ENCODE data around the gene RBMS2.
A peak's percentile ranks its signal among the peaks of the same experiment; 100 is the strongest.
"Not testable (repeated sequence)": the region's sequence is repeated elsewhere in the genome, so short reads cannot be mapped to it uniquely, and the experiment has no call there.

RBMS2 gene

DNA sequence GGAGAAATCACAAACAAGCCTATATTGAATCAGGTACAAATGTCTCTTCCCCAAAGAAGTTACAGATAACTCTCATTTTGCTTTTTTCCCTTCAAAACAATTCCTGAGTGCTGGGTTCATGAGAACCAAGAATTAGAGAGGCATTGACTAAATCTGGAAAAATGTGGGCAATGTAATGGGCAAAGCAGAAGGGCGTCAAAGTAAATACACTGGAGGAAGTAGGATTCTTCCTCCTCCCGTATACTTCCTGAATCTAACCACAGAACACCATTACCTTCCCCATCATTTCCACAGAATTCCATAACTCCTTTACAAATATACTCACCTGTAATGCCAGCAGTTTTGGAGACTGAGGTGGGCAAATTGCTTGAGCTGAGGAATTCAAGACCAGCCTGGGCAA, 3.0 kb upstream of the RBMS2 start:
- DNase-seq (ENCODE audit: low read depth): no peak

DNA sequence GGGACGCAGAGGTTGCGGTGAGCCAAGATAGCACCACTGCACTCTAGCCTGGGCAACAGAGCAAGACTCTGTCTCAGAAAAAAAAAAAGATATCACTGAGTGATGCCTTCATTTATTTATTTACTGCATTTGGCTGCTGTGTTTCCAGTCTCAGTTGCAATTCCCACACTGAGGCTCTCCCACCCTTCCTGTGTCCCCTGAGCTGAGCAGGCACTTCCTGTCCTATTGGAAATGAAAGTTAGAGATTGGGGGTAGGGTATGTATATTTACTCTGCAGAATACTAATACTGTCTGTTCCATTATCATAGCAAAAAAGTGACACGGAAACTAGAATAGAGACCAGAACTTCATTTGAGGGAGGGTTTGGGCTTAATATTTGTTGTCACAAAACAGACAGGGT, 1.6 kb upstream of the RBMS2 start:
- DNase-seq (ENCODE audit: low read depth): no peak

DNA sequence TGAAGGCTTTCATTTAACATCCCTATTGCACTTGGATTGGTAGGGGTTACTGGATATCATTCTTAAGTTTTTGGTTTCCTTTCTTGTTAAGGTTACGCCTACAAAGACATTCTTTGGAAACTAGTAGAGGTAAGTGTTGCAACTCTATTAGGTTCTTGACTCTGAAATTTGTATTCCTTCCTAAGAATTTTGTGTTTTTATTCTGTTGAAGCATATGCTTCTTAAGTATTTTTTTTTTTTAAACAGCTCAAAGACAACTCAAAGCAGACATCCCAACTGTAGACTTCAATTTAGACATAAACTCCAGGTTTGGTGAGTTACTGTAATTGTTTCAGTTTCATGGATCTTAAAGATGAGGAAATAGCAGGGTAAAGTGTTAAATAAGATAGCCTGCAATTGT, 1.1 kb upstream of the RBMS2 start:
- DNase-seq (ENCODE audit: low read depth): no peak

DNA sequence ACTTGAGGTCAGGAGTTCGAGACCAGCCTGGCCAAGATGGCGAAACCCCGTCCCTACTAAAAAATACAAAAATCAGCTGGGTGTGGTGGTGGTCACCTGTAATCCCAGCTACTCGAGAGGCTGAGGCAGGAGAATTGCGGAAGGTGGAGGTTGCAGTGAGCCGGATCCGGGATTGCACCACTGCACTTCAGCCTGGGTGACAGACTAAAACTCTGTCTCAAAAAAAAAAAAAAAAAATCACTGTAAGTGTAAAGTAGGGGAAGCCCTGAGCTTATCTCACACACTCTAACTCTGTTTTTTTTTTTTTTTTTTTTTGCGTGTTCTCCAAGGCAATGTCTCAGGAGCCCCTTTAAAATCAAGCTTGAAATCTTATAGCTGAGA, 421 bp upstream of the RBMS2 start:
- no peak for DNase-seq (ENCODE audit: low read depth)

DNA sequence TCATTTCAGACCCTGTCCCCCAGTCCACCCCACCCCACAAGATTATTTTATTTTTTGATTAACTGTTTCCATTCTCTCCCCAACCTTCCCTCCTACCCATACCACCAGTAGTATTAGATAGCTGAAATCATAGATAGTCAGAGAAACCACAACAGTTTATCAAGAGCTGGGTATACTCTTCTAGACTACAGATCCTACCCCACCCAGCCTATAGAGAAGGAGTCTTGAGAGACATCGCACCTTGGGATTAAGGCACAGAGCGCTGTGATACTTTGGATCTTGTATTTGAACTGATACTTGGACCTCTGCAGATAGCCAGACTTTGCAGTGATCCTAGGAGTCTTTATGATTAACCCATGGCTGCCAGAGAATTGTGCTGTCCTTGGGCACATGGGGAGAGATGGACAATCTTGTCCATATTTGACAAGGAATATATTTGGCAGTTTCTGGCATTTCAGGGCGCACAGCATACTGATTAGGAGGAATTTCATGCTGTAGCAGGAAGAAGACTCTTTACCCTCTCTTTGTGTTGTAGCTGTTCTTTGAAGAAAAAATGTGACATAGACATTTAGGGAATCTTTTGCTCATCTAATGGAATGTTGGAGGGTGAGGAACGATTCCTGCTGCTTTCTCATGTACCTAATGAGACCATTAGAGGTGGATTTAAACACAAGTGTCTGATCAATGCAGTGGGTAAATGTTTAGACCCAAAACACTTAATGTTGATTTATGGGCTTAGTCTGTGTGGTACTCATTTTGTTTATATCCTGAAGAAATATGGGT, 982 bp downstream of the RBMS2 start:
- DNase-seq (ENCODE audit: low read depth): no peak

DNA sequence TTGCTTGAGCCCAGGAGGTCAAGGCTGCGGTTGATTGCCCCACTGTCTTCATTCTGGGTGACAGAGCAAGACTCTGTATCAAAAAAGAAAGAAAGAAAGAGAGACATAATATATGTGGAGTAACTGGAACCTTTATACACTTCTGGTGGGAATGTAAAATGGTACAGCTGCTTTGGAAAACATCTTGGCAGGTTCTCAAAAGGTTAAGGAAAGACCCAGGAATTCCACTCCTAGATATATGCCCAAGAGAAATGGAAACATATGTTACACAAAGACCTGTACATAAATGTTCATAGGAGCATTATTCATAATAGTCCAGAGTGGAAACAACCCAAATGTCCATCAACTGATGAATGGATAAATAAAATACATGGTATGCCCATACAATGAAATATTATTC, 7.2 kb downstream of the RBMS2 start:
- no peak for DNase-seq (ENCODE audit: low read depth)

DNA sequence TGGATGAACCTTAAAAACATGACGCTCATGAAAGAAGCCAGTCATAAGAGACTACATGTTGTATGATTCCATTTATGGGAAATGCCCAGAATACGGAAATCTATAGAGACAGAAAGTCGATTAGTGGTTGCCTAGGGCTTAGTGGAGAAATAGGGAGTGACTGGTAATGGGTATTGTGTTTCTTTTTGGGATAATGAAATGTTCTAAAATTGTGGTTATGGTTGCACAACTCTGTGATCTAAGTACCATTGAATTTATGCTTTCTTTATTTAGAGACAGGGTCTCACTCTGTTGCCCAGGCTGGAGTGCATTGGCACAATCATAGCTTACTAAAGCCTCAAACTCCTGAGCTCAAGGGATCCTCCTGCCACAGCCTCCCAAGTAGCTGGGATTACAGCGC, 8.0 kb downstream of the RBMS2 start:
- DNase-seq (ENCODE audit: low read depth): no peak

DNA sequence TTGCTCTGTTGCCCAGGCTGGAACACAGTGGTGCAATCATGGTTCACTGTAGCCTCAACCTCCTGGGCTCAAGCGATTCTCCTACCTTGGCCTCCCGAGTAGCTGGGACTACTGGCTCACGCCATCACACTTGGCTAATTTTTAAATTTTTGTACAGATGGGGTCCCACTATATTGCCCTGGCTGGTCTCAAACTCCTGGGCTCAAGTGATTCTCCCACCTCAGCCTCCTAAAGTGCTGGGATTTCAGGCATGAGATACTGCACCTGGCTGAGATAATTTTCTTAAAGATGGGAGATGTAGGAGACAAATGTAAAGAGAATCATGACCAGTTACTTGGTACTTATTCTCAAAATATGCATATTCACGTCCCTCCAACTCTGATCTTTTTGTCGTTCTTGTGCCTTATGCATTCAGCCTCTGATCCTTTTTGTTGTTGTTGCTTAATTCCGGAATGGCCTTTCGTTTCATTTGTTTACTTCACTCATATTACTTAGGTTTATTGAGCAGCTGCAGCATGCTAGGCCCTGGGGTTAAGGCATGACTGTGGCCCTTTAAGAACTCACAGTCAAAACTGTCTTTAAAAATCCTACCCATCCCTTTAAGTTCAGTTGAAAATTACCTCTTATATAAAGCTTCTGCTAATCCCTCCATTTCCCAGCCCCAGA, 8.9 kb downstream of the RBMS2 start:
- no peak for DNase-seq (ENCODE audit: low read depth)

DNA sequence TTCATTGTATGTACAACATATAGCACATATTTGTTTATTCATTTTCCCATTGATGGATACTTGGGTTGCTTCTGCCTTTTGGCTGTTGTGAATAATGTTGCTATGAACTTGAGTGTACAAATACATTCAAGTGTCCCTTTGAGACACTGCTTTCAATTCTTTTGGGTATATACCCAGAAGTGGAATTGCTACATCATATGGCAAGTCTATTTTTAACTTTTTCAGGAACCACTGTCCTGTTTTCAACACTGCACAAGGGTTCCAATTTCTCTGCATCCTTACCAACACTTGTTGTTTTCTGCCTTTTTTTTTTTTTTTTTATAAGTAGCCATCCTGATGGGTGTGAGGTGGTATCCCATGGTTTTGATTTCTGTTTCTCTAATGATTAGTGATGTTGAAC, 15.9 kb downstream of the RBMS2 start:
- DNase-seq (ENCODE audit: low read depth): no peak

DNA sequence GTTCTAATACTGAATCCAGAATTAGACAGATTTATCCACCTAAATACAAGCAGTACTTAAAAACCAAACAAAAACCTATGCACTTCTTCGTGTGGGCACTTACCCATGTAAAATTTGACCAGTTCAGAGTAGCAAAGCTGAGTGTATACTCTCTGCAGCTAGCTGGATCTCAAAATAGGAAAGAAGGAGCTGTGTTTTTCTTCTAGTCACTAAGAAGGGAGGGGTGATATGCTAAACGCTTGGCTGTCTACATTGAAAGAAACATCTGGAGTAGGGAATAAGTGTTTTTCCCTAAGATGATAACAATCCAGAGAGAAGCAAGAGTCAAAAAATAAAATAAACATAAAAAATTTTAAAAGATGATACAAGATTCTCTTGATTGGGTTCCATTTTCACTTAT, 20.0 kb downstream of the RBMS2 start:
- DNase-seq (ENCODE audit: low read depth): no peak

DNA sequence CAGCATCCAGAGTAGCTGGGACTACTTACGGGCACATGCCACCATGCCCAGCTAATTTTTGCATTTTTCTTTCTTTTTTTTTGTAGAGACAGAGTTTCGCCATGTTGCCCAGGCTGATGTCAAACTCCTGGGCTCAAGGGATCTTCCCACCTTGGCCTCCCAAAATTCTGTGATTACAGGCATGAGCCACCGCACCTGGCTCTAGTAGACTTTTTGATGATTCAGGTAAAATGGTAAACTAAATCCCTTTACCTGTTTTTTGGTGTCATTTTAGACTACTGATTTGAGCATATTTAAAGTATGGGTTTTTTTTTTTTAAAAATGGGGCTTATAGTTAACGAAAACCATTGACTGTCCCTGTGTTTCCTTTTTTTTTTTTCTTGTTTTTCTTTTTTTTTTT, 20.5 kb downstream of the RBMS2 start:
- no peak for DNase-seq (ENCODE audit: low read depth)

DNA sequence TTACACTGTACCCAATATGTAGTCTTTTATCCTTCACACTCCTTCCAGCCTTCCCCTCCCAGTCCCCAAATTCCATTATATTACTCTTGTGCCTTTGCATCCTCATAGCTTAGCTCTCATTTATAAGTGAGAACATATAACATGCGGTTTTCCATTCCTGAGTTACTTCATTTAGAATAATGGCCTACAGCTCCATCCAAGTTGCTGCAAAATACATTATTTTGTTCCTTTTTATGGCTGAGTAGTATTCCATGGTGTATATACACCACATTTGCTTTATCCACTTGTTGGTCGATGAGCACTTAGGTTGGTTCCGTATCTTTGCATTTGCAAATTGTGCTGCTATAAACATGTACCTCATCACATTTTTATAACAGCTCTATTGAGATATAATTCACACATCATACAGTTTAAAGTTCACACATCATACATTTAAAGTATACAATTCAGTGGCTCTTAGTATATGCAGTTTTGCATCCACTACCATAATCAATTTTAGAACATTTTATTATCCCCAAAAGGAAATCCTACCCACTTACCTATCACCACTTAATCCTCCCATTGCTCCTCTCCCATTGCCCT, 23.5 kb downstream of the RBMS2 start:
- DNase-seq (ENCODE audit: low read depth): no peak

DNA sequence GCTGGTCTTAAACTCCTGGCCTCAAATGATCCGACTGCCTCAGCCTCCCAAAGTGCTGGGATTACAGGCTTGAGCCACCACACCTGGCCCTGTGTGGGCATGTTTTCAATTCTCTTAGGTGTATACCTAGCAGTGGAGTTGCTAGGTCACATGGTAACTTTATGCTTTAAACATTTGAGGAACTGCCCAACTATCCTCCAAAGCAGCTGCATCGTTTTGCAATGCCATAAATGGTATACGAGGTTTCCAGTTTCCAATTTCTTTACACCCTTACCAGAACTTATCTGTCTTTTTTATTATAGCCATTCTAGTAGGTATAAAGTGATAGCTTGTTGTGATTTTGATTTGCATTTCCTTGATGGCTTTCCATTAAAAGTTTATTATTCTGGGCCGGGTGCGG, 25.1 kb downstream of the RBMS2 start:
- DNase-seq (ENCODE audit: low read depth): no peak

DNA sequence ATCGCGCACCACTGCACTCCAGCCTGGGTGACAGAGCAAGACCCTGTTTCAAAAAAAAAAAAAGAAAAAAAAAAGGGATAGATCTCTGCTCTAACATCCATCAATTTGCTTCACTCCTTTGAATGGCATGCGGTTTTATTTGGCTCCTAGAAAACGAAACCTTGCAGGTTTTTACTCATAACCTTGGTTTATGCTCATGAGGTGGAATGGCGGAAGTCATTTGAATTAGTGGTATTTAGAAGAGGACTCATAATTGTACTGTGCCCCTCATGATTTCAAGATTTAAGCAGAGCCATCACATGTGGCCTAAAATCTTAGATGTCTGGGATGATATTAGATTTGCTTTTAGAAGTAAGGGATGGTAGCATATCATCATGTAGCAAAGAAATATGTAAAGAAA, 29.4 kb downstream of the RBMS2 start:
- no peak for DNase-seq (ENCODE audit: low read depth)

DNA sequence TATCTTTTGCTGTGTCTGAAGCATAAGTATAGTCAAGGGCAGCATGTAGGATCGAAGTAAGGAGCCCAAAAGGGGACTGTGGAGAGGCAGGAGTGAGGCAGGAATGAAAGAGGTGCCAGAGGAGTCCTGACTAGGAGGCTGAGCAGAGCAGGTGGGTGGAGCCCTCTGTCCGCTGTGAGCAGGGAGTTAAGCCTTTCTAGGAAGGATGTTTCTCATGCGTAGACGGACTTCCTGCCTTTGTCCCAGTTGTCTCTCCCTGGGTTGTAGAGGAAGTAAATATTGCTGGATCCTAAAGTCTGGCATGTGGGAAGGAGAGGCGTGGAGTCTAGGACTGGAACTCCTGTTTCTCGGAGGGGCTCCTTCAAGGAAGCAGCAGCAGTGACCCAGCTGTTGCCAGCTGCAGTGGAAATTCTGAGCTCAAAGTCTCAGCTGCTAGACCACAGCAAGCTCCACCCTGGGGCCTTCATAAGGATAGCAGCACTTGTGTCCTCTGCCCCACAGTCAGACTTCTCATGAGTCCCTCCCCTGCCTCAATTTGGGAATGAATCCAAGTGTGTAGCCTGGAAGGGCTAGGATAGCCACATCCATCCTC, 44.0 kb downstream of the RBMS2 start:
- peak; percentile 8 for DNase-seq (ENCODE audit: low read depth)

DNA sequence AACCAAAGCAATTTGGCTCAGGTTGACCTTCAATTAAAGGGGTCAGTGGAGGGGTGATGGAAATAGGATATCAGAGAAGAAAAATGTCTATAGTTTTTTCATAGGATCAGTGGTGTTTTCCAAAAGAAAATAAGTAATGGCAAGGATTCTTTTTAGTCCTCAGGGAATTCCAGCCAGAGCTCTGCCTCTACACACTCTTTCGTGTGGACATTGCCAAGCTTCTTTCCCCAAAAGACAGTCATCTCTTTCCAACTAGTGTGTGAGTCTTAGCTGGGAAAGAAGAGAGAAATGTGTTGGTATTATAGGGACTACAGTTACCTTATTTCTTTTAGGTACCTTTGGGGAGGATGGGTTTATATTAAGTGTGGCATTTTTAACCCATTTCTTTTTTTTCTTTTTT, 46.5 kb downstream of the RBMS2 start:
- DNase-seq (ENCODE audit: low read depth): no peak

DNA sequence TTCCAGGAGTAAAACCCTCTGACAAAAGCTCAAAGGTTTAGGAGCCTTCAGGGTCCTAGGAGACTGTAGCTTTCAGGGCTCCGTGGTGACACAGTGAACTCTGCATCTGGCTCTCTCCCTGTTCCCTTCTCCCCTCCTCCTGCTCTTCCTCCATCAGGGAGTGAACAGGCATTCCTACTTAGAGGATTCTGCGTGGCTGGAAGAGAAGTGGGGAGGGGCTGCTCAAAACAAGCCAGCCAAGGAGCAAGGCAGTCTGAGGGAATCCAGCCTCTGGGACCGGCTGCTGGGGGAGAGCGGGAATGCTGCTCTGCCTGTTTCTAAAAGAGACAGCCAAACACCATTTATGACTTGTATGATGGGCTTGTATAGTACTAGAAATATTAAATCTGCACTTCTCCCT, 49.5 kb downstream of the RBMS2 start:
- no peak for DNase-seq (ENCODE audit: low read depth)

DNA sequence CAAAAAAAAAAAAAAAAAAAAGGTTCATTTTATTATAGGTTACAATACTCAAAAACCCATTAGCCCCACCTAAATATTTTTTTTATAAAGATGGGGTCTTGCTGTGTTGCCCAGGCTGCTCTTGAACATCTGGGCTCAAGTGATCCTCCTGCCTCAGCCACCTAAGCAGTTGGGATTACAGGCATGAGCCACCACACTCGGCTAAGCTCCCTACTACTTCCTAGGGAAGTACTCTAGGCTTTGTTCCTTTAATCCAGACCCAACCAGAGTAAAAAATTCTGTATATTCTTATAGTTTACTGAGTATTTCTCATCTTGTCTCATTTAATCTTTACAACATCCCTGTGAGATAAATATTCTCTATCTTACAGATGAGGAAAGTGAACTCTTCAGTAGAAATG, 50.7 kb downstream of the RBMS2 start:
- no peak for DNase-seq (ENCODE audit: low read depth)

DNA sequence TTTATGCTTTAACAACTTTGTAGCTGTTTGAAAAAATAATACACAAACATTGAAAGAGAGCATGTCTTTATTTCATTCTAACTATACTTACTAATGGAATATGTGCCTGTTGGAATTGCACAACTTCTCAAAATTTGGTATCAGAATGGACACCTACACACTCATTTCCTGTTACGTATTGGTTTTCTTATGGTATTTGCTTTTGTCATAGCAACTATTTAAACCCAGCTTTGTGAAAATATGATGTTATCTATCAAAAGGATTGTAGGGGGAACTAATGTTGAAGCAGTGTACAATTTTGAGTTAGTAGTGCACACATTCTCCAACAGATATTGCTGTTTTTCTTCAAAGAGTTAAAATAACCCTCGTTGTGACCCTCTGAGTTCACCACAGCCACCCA, 52.6 kb downstream of the RBMS2 start:
- no peak for DNase-seq (ENCODE audit: low read depth)

DNA sequence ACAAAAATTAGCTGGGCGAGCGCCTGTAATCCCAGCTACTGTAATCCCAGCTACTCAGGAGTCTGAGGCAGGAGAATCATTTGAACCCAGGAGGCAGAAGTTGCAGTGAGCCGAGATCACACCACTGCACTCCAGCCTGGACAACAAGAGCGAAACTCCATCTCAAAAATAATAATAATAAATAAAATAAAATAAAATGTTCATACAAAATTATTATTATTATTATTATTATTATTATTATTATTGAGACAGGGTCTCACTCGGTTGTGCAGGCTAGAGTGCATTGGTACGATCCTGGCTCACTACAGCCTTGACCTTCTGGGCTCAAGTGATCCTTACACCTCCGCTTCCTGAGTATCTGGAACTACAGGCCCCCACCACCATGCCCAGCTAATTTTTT, 55.6 kb downstream of the RBMS2 start:
- not testable (repeated sequence) for DNase-seq (ENCODE audit: low read depth)

DNA sequence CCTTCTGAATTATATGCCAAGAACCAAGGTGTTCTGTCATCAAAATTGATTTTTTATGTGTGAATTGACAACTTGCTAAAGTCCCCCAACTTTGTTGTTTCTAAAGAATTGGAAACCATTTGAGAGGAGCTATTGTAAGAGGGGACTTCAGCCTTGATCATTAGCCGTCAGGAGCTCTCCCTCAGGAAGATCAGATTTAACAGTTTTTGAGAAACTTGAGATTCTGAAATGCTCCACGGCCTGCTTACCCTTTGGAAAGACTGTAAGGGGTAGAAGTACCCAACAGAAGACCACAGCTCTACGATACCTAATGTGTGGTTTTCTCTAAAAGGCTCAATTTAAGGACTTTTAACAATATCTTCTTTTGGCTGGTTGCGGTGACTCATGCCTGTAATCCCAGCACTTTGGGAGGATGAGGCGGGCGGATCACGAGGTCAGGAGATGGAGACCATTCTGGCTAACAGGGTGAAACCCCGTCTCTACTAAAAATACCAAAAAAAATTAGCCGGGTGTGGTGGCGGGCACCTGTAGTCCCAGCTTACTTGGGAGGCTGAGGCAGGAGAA, 57.4 kb downstream of the RBMS2 start:
- no peak for DNase-seq (ENCODE audit: low read depth)

DNA sequence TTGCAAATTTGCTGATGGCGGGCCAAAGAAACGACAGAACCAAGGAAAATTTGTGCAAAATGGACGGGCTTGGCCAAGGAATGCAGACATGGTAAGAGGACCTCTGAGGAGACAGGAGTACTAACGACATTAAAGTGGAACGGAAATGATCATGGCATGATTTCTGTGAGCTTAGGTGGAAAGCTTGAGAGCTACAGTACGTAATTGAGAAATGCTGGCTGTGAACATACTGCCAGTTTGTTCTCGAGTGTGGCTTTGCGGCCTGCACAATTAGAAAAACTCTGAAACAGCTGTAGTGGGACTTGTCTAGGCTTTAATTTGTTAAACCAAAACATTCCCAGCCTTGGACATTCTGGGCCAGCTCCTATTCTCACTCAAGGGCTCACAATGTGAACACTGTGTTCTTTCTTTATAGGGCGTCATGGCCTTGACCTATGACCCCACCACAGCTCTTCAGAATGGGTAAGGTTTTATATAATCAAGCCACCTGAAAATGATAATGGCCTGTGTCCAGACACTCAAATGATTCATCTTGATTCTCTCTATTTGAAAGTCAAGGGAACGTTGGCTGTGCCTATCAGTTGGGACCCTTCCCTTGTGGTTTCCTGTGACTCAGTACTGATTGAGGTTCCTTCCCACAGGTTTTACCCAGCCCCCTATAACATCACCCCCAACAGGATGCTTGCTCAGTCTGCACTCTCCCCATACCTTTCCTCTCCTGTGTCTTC, 60.0 kb downstream of the RBMS2 start:
- peak; percentile 12 for DNase-seq (ENCODE audit: low read depth)

Data from stimulated activated CD8-positive, alpha-beta memory T cell treated with anti-CD3 and anti-CD28 coated beads, Interleukin-12 subunit alpha, Interleukin-12 subunit beta, amount 100 ng/mL, for 1 hour (primary cell).